Activated T-cell treated with anti-CD3 and anti-CD28 coated beads, Interleukin-2, amount 50 U/mL, for 4 hours (primary cell): ENCODE measurements around the gene SEMA6B. TPM values are rescaled to one million over a fixed set of nuclear protein-coding genes. Genes with fewer than 3 reads are reported as not detected.
"Not testable (repeated sequence)": the region's sequence is repeated elsewhere in the genome, so short reads cannot be mapped to it uniquely, and the experiment has no call there.

ENCODE experiments used
- ATAC-seq, 2 donors: fragments of 200-7000 bp; cut with Tn5 transposase; one replicate each; pipeline ENCODE4 v1.10.0; 2021
- DNase-seq: peaks from one replicate; pipeline ENCODE4 v3.0.0-alpha.2; 2020
- H3K27me3 Mint-ChIP-seq: one replicate; pipeline ENCODE4 v1.8.0; 2021; ENCODE audit warnings: low read depth, mixed read lengths
- H3K36me3 Mint-ChIP-seq: one replicate; pipeline ENCODE4 v1.8.0; 2022; ENCODE audit warnings: mixed read lengths; ENCODE audit not compliant: insufficient read depth
- H3K4me1 Mint-ChIP-seq: one replicate; pipeline ENCODE4 v1.8.0; 2021; ENCODE audit warnings: low read depth, mixed read lengths
- H3K4me3 Mint-ChIP-seq: one replicate; pipeline ENCODE4 v1.8.0; 2021; ENCODE audit warnings: mild to moderate bottlenecking, moderate library complexity, mixed read lengths
- H3K9me3 Mint-ChIP-seq: one replicate; pipeline ENCODE4 v1.8.0; 2021; ENCODE audit warnings: mixed read lengths
- total RNA-seq, 3 donors: library from RNA; stranded (reverse); gene quantifications; one replicate each; pipeline ENCODE4 v1.2.1, GENCODE V29; 2021

Gene SEMA6B
- total RNA-seq, 3 donors from 2014 or later, result 0.08 to 0.18 (median 0.14) TPM

DNA sequence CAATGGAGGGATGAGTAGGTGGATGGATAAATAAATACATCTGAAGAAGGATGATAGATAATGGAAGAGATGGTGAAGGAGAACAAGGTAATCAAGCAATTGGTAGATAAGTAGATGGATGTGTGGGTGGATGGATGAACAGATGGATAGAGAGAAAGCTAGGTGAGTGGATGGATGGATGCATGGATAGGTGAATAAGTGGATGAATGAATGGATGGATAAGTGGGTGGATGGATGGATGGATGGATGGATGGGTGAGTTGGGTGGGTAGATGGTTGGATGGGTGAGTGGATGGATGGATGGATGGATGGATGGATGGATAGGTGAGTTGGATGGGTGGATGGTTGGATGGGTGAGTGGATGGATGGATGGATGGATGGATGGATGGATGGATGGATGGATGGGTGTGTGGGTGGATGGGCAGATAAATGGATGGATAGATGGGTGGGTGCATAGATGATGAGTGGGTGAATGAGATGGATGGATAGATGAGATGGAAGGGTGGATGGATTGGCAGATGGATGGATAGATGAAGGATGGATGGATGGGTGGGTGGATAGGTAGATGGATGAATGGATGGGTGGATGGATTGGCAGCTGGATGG, 6.3 kb downstream of the SEMA6B start:
- Mint-ChIP-seq H3K27me3 (peaks cover 9% of the 10 kb centered on the region), H3K4me3 (no peak overlapping the region), H3K36me3 (no peaks in the 10 kb centered on the region), H3K4me1 (no peaks in the 10 kb centered on the region), H3K9me3 (no peaks in the 10 kb centered on the region)
- ATAC-seq (no peak), DNase-seq (no peak)

DNA sequence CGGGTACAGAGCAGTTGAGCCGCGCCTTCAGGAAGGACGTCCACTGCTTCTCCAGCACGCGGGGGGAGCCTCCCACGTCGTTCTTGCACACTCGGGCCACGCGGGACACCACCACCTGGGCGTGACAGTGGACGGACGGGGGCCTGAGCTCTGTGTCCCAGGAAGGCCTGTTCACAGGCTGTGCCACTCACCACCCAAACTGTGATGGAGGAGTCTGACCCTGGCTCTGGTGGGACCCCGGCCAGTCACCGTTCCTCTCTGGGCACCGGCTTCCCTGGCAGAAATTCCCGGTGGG, 7.0 kb downstream of the SEMA6B start:
- no peak overlapping the region for H3K4me3 Mint-ChIP-seq
- no peak for ATAC-seq

DNA sequence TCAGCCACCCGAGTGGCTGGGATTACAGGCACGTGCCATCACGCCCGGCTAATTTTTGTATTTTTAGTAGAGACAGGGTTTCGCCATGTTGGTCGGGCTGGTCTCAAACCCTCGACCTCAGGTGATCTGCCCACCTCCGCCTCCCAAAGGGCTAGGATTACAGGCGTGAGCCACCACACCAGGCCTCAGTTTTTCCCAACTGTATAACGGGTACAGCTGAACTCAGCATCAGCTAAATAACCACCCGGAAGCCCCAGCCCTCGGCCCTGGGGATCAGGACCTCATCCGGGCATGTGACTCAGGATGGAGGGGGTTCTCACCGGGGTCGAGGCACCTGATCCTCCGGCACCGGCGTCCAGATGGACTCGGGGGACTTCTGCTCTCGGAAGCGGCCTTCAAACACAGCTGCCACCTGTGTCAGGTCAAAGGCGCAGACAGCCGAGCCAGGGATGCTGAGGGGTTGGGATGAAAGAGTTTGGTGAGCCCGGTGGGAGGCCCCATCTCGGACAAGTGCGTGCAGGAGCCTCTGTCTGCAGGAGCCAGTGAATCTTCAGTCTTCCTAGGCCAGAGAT, 8.9 kb downstream of the SEMA6B start:
- Mint-ChIP-seq H3K4me3 (no peak overlapping the region), H3K36me3 (no peaks in the 10 kb centered on the region), H3K4me1 (no peaks in the 10 kb centered on the region), H3K27me3 (peaks cover 9% of the 10 kb centered on the region), H3K9me3 (no peaks in the 10 kb centered on the region)
- no peak for DNase-seq
- no peak for ATAC-seq

More for the DNA sequence above, 7.0 kb downstream of the SEMA6B start:
- Mint-ChIP-seq H3K27me3 (peaks cover 9% of the 10 kb centered on the region), H3K9me3 (no peaks in the 10 kb centered on the region), H3K4me1 (no peaks in the 10 kb centered on the region), H3K36me3 (no peaks in the 10 kb centered on the region)
- no peak for DNase-seq

DNA sequence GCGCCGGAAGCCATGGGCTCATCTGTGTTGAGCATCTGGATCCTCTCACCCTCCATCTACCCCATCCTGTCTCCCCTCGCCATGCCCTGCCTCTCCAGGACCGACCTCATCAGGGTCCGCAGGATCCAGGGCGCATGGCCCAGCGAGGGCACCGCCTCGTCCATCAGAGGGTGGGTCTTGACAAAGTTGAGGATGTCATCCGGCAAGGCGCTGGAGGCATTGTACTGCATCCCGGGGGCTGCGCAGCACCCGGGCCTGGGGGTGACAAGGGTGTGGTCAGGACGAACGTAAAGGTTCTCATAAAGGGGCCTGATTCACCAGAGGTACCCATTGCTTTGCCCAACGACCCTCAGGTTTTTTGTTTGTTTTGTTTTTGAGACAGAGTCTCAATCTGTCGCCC, 9.5 kb downstream of the SEMA6B start:
- Mint-ChIP-seq H3K4me3 (no peak overlapping the region), H3K9me3 (no peaks in the 10 kb centered on the region), H3K36me3 (no peaks in the 10 kb centered on the region), H3K4me1 (no peaks in the 10 kb centered on the region), H3K27me3 (peaks cover 9% of the 10 kb centered on the region)
- ATAC-seq (no peak), DNase-seq (no peak)

DNA sequence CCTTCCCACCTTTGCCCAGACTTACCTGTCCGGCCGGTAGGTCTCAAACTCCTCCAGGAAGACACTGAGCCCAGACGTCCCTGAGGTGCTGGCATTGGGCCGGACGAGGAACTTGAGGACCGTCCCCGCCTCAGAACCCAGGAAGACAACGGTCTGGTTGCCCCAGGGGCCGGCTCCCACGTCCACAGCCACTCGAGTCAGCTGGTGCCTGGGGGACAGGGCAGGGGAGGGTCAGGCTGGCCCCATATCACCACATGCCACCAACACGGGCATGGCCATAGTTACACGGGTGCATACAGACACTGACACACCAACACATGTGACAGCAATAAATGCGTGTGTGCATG, 11.3 kb downstream of the SEMA6B start:
- Mint-ChIP-seq H3K4me3 (no peak overlapping the region), H3K4me1 (no peaks in the 10 kb centered on the region), H3K9me3 (no peaks in the 10 kb centered on the region)

DNA sequence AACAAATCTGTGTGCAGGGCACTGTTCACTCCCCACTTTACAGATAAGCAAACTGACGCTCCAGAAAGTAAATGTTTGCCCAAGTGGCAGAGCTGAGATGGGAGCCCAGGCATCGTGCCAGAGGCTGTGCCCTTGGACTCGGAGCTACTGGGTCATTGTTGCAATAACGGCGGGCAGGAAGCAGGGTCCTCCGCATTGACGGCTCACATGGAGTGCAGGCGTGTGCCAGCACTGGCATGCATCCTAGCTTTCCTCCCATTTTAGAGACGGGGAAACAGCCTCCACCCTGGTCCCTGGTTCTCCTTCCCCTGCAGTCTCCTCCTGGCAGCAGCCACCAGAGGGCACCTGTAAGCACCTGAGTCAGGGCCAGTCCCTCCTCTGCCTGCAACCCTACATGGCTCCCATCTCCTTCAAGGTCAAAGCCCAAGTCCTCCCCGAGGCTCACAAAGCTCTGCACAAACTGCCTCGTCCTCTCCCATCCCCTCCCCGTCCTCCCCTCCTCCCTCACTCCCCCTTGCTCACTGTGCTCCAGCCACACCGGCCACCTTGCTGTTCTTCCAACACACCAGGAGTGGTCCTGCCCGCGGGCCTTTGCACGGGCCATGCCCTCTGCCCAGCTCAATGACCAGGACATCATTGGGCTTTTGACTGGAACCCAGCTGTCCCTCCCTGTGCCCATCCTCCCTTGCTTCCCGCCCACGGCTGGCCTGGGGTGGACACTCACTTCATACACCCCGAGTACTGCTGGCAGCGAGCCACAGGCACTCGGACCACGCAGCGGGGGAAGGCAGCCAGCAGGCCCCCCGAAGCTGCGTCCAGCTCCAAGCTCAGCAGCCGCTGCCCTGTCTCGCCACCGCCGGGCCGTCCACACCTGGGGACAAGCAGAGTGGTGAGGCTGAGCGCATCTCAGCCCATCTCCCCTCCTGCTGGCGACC, 11.9 kb downstream of the SEMA6B start:
- peak; percentile 32 to 34 for ATAC-seq
- Mint-ChIP-seq H3K36me3 (no peaks in the 10 kb centered on the region), H3K9me3 (no peaks in the 10 kb centered on the region), H3K27me3 (peaks cover 7% of the 10 kb centered on the region), H3K4me1 (no peaks in the 10 kb centered on the region), H3K4me3 (no peak overlapping the region)
- no peak for DNase-seq

More for the DNA sequence above, 11.3 kb downstream of the SEMA6B start:
- ATAC-seq (no peak), DNase-seq (no peak)
- no peaks in the 10 kb centered on the region for H3K36me3 Mint-ChIP-seq
- H3K27me3 Mint-ChIP-seq, result peaks cover 9% of the 10 kb centered on the region

DNA sequence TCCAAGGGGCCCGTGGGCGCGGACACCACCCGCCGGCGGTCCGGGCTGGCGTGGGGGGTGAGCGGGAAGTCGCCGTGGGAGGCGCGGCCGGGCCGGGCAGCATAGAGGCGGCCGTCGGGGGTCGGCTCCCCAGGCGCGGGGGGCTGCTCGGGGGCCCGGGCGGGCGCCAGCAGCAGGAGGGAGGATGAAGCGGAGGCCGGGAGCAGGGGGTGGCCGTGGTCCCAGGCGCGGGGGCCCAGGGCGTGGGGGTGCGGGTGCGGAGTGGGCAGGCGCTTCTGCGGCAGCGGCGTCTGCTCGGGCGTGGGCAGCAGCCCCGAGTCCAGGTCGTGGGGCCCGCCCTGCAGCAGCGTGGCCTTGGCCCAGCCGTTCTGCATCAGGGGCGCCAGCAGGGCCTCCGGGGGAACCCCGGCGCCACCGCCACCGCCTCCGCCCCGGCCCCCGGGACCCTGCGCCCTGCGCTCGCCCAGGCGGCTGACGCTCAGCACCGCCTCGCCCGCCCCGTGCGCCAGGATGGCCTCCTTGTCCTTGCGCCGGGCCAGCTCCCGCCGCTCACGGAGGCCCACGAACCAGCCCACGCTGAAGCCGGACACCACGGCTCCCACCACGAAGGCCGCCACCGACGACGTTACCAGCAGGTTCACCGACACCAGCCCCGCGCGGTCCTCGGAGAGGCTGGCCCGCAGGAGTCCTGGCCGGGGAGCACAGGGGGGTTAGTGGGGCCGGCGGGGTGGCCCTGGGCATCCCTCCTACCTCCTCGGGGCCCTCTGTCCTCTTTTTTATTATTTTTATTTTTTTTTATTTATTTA, 15.4 kb downstream of the SEMA6B start:
- Mint-ChIP-seq H3K36me3 (no peaks in the 10 kb centered on the region), H3K9me3 (peaks cover 3% of the 10 kb centered on the region), H3K4me1 (peaks cover 5% of the 10 kb centered on the region), H3K4me3 (no peak overlapping the region), H3K27me3 (peaks cover 5% of the 10 kb centered on the region)
- no peak for ATAC-seq
- DNase-seq, result no peak

DNA sequence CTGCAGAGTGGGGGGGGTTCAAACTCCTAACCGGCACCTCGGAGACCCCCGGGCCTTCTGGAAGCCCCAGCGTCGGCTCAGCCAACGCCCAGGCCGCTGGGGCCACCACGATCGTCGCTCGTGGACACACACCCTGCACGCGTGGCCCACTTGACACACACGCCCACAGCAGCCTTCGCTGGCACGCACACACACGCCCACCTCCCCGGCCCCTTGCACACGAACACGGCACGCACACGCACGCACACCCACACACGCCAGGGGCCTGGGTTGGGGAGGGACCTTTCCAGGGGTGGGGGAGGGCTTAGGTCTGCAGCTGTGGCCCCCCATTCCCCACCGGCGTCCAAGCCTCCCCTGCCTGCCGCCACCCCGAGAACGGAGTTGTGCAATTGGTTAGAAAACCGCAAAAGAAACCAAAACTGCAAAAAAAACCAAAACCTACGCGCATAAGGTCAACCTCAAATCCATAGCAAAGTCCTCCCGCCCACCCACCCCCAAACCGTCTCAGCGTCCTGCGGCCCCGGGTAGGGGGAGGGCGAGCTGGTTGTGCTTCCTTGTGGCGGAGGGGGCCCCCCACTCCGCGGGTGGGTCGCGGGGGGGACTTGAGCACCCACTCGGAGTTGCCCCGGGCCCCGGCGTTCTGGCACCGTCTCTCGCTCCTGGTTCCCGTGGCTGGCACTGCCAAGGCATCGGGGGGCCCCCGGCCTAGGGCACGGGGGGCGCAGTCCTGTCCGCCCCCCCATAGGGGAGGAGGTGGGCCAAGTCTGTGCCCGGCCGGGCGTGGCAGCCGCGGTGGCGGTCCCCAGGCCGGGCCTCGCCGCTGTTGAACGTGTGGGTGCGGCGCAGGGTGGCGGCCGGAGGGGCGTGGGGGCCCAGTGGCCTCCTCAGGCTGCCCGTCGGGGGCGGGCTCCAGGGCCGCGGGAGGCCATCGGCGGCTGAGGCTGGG, 16.3 kb downstream of the SEMA6B start:
- Mint-ChIP-seq H3K36me3 (no peaks in the 10 kb centered on the region), H3K27me3 (peaks cover 10% of the 10 kb centered on the region), H3K9me3 (peaks cover 3% of the 10 kb centered on the region), H3K4me1 (peaks cover 5% of the 10 kb centered on the region), H3K4me3 (no peak overlapping the region)
- DNase-seq, result no peak
- no peak for ATAC-seq

DNA sequence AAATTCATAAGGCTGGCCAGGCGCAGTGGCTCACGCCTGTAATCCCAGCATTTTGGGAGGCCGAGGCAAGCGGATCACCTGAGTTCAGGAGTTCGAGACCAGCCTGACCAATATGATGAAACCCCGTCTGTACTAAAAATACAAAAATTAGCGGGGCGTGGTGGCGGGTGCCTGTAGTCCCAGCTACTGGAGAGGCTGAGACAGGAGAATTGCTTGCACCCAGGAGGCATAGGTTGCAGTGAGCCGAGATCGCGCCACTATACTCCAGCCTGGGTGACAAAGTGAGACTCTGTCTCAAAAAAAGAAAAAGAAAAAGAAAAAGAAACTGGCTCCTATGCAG, 17.7 kb downstream of the SEMA6B start:
- not testable (repeated sequence) for H3K9me3 Mint-ChIP-seq, H3K36me3 Mint-ChIP-seq, H3K4me1 Mint-ChIP-seq, DNase-seq, H3K4me3 Mint-ChIP-seq, ATAC-seq
- H3K27me3 Mint-ChIP-seq, result peaks cover 16% of the 10 kb centered on the region

DNA sequence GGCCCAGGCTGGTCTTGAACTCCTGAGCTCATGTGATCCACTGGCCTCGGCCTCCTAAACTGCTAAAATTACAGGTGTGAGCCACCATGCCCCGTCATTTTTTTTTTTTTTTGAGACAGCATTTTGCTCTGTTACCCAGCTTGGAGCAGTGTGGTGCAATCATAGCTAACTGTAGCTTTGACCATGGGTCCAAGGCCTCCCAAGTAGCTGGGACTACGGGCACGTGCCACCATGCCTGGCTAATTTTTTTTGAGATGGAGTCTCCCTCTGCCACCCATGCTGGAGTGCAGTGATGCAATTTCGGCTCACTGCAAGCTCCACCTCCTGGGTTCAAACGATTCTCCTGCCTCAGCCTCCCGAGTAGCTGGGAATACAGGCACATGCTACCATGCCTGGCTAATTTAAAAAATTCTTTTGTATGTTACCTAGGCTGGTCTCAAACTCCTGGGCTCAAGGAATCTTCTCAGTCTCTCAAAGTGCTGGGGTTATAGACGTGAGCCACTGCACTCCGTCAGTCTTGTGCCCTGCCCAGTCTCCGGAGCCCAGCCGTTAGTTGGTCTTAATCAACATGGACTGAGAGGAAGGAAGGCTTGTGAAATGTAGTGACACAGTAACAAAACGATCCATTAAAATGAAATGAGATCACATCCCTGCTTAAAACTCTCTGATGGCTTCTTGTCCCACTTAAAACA, 18.2 kb downstream of the SEMA6B start:
- Mint-ChIP-seq H3K4me3 (no peak overlapping the region), H3K4me1 (peaks cover 5% of the 10 kb centered on the region), H3K36me3 (no peaks in the 10 kb centered on the region), H3K27me3 (peaks cover 16% of the 10 kb centered on the region), H3K9me3 (peaks cover 3% of the 10 kb centered on the region)
- DNase-seq (no peak), ATAC-seq (no peak)

DNA sequence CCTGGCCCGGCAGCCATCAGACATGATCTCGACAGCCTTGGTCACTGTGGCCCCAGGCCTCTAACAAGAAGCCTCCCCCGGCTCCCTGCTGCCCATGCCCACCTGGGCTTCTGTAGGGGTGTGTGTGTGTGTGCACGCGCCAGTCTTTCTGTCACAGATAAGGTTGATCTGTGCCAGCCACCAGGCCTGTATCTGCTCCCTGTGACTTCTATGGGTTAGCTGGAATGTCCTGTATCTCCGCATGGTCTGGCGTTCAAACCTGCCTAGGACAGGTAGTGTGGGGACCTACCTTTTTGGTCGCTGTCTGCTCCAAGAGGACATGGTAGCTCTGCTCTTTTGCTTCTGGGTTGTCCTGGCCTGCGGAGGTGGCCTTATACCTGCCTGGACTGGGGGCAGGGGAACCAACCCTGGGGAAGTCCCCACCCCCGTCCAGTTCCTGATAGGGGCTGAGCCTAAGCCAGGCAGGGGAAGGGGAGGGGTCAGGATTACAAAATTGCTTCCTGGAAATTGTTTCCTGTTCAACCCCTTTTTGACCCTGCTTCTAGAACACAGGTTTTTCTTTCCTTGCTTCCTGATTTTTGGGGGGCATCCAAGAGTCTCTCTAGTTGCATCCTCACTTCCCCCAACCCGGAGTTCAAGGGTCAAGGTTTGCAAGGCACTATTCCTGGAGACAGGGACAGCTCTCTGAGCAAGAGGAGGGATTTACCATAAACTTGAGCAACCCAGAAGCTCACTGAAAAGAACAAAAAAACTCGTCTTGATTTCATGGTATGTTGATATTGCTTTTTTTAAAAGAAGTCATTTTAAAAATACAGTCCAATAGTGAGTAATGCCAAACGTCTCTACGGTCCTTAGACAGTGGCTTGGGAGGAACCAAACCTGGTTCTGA, 19.5 kb downstream of the SEMA6B start, which contains the start of gene LRG1:
Gene LRG1 (minus strand): TSS at position 344 of the 889 bp plus-strand sequence. CDS start 23 bp downstream, at position 321.
- Mint-ChIP-seq H3K4me3 (peak within 1 kb of the TSS; percentile 38), H3K9me3 (peaks cover 3% of the 10 kb centered on the region), H3K27me3 (peaks cover 18% of the 10 kb centered on the region), H3K4me1 (peaks cover 7% of the 10 kb centered on the region), H3K36me3 (no peaks in the 10 kb centered on the region)
- DNase-seq, result no peak
- no peak for ATAC-seq

DNA sequence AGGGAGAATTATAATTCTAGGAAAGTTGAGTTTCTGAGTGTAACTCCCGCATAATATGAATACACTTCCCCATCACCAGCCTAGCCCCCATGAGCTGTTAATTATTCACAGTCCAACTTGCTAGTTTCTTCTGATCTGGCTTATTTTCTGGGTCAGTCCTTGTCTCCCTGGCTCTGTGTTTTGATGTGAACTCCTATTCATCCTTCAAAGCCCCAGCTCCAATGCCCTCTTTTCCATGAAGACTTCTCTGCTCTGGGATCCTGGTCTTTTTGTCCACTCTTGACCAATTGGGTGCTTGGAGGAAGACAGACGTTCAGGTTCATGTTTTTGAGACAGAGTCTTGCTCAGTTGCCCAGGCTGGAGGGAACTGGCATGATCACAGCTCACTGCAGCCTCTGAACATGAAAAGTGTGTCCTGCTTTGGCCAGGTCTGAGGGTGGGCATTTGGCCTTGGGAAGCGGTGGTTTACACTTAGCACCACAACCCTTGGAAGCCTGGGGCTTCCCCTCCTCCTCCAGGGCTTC, 20.3 kb downstream of the SEMA6B start:
- Mint-ChIP-seq H3K27me3 (peaks cover 21% of the 10 kb centered on the region), H3K4me1 (peaks cover 7% of the 10 kb centered on the region), H3K9me3 (peaks cover 3% of the 10 kb centered on the region), H3K4me3 (no peak overlapping the region), H3K36me3 (no peaks in the 10 kb centered on the region)
- DNase-seq (no peak), ATAC-seq (no peak)
